COLO668 (cell line): ENCODE measurements around the gene RNF223.
"Not testable (repeated sequence)": the region's sequence is repeated elsewhere in the genome, so short reads cannot be mapped to it uniquely, and the experiment has no call there.

ENCODE experiments used
- DNase-seq: peaks from one replicate; lab custom pipeline; 2025; ENCODE audit not compliant: unreplicated experiment; lab: John Stamatoyannopoulos, UW

RNF223 gene

DNA sequence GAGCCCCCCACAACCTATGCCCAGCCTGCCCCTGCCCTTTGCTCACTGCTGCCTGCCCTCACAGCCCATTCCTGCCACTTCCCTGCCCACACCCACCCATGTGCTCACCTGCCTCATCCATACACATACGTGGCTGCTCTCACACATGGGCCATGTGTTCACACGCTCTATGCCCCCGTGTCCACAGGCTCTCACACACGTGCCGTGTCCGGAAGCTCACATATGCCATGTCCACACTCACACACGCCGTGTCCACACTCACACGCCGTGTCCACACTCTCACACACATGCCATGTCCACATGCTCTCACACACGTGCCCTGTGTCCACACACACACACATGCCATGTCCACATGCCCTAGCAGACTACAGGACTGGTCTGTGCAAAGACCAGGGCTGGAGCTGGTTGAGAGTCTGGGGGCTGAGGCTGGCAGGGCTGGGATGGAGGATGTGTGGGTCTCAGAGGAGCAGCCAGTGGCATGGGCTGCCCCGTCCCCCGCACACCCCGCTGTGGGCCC is 583 bp upstream of the RNF223 start:
- peak; percentile 68 for DNase-seq

DNA sequence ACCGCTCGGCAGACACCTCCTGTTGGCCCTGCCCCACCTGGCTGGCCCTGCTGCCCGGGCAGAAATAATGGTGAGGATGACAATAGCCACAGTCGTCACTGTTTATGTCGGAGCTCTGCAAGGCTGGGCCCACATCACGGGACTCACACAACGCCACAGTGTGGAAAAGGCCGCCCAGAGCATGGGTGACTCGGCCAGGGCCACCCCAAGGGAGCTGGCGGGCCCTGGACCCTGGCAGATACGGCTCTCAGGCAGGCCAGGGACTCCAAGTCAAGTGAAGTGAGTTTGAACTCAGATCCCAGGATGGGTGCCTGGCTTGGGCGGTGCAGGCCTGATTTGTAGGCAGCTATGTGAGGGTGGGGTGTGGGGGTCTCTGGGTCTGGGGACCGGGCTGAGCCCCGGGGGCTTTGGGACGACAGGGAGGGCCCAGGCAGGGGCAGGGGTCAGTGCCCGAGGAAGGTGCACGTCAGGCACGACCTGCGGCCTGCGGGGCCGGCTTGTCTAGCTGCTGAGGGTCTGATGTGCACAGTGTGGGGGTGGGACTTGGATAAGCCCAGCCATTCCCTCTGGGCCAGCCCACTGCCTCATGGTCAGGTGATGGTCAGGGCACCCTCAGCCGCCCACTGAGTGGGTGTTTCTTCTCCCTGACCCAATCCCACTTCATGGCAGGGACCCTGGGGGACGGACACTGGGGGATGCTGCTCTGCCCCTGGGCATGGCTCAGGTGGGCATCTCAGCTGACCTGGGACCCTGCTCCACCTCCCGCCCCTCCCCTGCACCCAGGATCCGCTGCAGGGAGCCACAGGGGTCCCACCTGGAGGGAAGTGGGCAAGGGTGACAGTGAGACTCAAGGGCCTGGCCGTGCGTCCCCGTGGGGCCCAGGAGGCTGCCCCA is 1.0 kb downstream of the RNF223 start:
- DNase-seq, result no peak

DNA sequence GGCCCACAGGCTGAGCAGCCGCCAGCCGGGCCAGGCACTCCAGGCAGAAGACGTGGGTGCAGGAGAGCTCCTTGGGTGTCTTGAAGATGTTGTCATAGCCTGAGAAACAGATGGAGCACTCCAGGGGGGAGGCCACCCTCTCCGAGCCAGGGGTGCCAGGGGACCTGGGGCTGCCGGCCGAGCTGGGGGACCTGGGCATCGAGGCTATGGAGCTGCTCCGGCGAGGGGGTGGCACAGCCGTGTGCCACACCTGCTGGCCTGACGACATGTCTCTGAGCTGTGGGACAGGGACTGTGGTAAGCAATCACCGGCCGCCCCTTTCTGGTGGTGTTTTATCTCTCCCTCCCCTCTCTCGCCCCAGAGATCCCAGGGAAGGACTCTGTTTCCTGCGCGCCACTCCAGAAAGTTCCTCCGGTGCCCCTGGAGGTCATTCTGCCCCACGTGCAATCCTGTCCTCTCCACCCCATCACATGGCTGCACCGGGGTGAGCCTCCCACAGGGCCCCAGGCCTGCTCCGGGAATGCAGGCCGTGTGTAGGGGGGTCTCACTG is 1.7 kb downstream of the RNF223 start:
- DNase-seq, result no peak

DNA sequence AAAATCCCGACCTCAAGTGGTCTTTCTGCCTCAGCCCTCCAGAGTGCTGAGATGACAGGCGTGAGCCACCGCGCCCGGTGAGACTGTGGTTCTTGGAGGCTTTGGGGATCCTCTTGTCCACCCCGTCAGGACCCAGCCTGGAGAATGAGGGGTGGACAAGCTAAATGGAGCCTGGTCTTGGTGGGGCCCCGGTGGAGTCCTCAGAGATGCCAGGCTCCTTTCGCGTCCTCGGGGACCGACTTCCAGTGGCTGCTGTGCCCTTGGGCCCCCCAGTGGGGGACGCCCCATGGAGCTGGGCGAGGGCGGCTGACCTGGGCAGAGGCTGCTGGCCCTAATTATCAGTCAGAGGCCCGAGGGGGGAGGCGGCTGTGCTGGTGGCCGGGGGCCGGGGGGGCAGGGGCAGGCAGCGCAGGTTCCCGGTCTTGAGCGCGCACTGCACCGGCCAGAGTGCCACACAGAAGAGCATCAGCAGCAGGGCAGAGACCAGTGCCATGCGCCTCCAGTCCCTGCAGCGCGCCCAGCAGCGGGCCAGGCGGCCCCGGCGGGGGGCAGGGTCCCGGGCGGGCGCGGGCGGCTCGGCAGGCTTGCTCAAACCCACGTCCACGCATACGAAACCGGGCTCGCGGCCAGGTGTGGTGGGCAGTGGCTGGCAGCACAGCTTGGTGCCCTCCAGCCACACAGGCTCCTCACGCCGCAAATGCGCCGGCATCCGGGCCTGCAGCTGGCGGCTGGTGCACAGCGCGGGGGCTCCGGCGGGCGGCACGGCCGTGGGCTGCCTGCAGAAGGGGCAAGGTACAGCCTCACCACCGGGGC is 2.4 kb downstream of the RNF223 start:
- DNase-seq, result no peak

DNA sequence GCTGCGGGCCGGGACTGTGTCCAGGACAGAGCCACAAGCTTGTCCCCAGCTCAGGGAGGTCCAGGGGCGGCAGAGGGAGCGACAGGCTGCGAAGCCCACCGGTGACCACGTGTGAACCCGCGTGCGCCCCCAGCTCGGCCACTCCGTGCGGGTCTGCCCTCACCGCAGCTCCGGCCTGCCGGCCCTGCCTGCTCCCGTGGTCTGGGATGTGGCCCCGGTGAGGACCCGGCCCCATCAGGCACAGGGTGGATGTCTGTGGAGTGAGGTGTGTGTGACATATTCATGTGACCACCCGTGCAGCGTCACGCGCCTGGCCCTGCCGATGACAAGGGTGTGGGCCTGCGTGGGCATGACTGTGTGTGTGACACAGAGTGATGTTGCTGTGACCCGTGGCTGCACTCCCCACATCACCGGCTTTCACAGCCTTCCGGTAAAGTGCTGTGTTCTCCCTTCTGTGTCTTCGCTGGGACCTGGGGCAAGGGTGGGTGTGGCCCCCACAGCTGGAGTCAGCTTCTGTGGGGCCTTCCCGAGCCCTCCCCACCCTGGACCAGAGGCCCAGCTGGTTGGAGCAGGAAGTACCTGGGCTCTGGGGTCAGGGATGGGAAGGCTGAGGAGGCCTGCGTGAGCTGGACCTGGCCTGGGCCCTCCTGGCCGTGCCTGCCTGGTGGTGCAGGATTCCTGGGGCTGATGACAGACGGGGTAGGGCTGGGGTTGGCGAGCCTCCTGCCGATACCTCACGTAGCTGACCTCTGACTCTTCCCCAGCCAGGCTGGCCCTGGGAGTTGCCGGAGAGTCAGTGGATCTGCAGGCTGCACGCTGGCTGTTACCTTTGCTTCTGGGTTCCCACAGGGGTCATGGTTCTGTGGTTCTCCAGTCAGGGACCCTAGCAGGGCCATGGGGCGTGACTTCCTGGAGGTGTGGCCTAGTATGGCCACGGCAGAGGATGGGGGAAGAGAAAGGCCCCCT is 4.1 kb downstream of the RNF223 start:
- no peak for DNase-seq

DNA sequence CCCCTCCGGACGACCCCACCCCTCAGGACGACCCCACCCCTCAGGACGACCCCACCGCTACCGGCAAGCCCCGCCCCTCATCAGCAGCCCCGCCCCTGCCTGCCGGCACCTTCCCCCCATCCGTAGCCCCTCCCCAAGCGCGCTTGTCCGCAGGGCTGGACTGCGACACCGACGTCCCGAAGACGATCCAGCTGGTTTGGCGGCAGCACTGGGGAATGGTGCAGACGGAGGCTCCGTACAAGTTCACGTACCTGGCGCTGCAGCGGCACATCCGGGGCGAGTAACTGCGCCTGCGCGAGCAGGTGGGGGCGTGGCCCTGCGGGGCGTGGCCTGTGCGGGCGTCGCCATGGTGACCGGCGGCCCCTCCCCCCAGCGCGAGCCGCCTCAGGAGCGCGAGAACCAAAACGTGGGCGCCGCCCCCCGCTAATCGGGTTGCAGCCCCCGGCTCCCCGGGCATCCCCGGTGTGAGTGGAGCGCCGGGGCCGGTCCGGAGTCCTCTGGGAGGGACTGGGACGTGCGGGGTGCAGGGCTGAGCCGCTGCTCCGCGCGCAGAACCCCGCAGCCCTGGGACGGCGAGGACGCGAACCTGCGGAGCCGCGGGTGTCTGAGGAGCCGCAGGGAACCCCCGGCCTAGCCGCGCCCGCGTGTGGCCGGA is 4.9 kb downstream of the RNF223 start:
- DNase-seq, result peak; percentile 96

DNA sequence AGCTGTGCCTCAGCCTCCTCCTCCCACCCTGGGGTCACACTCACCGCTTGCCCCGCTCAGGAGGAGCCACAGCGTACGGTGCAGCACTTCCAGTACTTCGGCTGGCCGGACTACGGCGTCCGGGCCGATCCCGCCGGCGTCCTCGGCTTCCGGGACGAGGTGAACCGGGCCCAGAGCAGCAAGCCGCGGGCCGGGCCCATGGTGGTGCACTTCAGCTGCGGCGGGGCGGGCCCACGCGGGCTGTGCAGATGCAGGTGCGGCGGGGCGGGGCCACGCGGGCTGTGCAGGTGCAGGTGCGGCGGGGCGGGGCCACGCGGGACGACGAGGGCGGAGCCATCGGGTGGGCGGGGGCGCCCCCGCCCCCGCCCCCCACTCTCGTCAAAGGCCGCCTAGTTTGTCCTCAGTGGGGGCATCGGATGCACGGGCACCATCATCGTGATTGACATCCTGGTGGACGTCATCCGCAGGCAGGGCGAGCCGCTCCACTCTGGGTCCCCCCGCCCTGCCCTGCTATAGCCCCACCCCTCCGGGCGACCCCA is 5.5 kb downstream of the RNF223 start:
- peak; percentile 99 for DNase-seq

DNA sequence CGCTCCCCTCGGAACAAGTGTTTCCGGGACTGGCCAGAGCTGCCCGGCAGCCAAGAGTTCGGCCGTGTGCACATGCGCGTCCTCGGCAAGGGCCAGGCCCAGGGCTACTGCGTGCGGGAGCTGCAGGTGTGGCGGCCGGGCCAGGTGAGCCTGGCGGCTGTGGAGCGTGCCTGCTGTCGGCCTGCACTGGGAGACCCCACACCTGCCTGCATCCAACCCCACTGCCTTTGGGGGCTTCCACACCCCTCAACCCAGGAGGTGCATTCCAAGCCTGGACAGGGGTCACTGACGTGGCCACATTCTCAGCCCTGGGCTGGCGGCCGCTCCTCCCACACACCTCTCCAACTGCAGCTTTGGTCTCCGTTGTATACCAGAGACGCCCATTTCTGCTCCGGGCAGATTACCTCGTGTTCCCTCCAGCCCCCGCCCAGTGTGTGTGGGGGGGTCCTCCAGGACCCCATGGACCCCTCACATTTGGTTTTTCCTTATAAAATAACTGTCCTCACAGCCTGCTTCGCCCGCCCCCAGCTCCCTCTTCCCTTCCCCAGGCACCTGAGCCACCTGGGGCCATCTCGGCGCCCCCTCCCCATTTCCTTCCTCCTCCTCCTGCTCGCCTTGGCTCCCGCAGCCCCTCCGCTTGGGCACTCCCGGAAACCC is 6.1 kb downstream of the RNF223 start:
- DNase-seq, result peak; percentile 96

DNA sequence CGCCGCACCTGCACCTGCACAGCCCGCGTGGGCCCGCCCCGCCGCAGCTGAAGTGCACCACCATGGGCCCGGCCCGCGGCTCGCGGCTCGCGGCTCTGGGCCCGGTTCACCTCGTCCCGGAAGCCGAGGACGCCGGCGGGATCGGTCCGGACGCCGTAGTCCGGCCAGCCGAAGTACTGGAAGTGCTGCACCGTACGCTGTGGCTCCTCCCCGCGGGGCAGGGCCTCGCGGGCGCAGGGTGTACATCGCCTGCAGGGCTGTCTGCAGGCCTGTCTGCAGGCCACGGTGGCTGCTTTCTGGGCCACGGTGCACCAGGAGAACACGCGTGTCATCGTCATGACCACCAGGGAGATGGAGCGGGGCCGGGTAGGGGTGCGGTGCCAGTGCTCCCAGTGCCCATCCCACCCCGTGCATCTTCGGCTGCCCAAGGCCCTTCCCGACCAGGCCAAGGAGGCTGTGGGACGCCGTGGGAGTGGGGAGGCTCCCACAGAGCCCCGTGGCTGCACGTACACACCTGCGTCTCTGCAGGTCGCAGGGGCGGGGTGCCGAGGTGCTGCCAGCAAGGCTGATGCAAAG is 6.7 kb downstream of the RNF223 start:
- peak; percentile 72 for DNase-seq

DNA sequence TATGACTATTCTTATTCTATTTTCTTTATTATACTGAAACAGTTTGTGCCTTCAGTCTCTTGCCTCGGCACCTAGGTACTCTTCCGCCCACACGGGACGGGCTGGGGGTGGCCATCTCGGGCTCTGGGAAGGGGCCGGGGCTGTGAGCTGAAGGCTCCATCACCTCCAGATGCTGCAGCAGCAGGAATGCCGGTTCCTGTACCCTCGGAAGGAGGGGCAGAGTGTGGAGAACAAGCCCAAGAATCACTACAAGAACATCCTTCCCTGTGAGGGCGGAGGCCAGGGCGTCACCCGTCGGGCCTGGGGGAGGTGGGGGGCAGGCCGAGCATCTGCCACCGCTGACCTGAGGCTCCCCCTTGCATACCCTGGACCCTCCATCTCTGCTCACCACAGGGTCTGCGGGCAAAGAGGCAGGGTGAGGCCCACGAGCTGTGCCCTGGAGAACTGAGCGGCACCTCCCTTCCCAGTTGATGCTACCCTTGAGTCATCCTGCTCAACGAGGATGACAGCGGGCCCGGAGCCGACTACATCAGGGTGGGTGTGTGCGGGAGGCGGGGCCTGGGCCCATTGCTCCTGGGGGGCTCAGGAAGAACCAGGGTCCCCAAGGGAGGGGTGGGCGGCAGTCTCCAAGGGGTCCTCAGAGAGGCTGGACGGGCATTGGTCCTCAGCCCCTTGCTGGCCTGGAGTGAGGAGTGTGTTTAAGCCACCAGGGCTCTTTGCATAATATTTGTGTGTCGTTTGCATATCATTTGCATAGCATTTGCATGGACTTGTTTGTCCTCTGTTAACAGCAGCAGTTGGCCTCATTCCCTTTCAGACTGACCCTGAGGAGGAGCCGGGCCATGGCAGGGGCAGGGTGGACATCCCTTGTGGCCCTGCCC is 7.5 kb downstream of the RNF223 start:
- no peak for DNase-seq

DNA sequence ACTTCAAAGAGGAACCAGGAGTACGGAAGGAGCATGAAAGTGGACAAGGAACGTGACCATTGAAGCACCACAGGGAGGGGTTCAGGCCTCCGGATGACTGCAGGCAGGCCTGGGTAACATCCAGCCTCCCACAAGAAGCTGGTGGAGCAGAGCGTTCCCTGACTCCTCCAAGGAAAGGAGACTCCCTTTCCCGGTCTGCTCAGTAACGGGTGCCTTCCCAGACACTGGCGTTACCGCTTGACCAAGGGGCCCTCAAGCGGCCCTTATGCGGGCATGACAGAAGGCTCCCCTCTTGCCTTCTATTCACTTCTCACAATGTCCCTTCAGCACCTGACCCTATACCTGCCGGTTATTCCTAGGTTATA is 8.2 kb downstream of the RNF223 start:
- DNase-seq, result not testable (repeated sequence)

DNA sequence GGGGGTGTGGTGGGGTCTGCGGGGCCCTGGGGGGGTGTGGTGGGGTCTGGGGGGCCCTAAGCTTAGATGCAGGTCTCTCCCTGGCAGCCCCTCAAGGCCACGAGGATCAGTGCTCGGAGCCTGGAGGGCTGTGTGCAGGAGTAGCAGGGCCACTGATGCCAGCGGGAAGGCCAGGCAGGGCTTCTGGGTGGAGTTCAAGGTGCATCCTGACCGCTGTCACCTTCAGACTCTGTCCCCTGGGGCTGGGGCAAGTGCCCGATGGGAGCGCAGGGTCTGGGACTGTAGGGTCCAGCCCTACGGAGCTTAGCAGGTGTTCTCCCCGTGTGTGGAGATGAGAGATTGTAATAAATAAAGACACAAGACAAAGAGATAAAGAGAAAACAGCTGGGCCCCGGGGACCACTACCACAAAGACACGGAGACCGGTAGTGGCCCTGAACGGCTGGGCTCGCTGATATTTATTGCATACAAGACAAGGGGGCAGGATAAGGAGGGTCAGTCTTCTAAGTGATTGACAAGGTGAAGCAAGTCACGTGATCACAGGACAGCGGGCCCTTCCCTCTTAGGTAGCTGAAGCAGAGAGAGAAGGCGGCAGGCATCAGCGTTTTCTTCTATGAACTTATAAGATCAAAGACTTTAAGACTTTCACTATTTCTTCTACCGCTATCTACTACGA is 8.7 kb downstream of the RNF223 start:
- no peak for DNase-seq

DNA sequence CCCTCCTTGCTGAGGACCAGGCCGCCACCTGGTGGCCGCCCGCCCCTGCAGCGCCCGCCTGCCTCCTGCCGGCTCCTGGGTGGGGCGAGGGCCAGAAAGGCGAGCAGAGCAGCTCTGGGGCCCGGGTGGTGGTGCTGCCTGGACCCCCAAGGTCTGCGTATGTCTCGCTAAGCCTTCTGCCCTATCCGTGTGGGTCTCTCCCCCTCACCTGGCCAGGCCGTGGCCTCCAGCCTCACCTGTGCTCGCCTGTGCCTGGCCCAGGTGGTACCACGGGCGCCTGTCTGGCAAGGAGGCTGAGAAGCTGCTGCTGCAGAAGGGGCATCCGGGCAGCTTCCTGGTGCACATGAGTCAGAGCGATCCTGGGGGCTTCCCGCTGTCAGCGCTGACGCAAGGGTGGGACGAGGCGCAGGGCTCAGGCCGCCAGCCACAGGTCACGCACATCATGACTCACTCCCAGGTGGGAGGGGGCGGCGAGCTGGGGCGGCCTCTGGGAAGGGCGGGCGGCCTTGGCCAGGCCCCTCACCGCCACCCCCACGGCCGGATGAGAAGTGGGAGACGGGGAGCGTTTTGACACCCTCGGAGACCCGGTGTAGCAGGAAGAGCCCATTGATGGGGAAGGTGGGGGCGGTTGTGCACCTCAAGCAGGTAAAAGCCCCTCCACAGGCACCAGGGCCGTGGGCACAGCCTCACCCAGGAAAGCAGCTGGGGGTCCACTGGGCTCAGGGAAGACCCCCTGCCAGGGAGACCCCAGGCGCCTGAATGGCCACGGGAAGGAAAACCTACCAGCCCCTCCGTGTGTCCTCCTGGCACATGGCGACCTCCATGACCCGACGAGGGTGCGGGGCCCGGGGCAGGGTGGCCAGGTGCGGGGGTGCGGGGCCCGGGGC is 9.9 kb downstream of the RNF223 start:
- peak; percentile 86 for DNase-seq

DNA sequence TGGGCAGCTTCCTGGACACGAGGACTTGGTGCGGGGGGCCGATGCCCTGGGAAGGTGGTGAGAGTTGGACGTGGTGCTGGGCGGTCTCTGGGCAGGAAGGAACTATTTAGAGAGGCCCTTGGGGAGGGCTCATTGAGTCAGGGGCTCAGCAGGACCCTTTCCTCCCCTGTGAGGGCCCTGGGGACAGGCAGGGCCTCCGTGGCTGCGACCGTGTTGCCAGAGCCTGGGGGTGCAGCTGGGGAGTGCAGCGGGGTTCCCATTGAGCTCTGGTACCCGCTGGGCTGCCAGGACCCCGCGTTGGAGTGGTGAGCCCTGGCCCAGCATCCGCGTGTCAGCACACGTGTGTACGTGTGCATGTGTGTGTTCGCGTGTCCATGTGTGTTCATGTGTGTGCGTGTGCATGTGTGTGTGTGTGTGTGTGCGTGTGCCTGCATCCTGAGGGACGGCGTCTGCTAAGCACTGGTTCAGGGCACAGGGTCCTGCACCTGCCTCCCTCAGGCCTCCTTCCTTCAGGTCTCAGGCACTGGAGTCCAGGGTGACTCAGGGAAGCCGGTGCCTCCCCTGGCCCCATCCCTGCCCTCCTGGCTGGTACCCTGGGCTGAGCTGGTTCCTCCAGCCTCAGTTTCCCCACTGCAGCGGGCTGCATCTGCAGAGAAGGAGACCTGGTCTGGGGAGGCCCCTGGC is 10.7 kb downstream of the RNF223 start:
- no peak for DNase-seq

DNA sequence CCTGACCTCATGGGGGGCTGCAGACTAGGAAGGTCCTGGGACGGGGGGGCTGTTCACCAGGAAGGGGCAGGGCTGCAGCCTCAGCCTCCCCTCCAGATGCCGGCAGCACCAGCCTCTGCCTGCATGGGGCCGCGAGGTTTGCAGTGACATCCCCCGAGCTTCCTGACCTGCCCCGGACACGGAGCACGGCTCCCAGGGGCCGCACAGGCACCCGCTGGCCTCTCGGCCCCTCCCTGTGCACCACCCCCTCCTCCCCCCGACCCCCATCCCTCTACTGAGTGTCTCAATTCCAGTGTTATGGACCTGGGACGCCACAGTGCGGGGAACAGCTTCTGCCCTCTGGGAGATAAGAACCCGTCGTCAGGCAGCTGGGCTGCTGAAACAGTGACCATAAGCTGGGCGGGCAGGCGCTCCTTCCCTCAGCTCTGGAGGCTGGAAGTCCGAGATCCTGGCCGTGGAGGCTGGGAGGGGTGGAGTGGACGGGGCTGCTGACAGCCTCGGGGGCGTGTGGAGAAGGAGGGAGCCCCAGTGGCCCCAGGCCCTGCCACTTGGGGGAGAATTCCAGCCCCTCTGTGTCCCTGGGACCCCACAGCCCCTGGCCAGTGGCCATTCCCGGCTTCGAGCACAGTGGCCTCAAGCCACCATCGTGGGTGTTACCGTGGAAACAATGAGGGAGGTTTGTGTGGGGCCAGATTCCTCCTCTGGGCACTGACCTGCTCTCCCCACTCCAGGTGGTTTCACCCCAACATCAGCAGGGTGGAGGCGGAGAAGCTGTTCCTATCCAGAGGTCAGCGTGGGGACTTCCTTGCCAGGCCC is 11.6 kb downstream of the RNF223 start:
- no peak for DNase-seq
